ENCODE measurements around the gene ELP2. TPM values are rescaled to one million over a fixed set of nuclear protein-coding genes. Genes with fewer than 3 reads are reported as not detected.
"Not testable (repeated sequence)": the region's sequence is repeated elsewhere in the genome, so short reads cannot be mapped to it uniquely, and the experiment has no call there.

The ELP2 gene
- total RNA-seq, 1 donor from 2014 or later, result 143 TPM

DNA sequence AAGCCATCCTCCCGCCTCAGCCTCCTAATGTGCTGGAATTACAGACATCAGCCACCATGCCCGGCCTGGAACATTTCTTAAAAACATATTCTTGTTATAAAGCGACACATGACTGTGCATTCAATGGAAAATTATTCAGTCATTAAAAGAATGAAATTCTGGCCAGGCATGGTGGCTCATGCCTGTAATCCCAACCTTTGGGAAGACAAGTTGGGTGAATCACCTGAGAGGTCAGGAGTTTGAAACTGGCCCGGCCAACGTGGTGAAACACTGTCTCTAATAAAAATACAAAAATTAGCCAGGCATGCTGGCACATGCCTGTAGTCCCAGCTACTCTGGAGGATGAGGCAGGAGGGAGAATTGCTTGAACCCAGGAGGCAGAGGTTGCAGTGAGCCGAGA lies 40.7 kb upstream of the ELP2 start:
- peaks cover 5% of the 10 kb centered on the region for H3K27me3 Mint-ChIP-seq (ENCODE audit: low read depth)
- no peak overlapping the region for H3K27ac Mint-ChIP-seq
- peaks cover 9% of the 10 kb centered on the region for H3K9me3 Mint-ChIP-seq
- no peak overlapping the region for H3K4me3 Mint-ChIP-seq
- peaks cover 4% of the 10 kb centered on the region for H3K4me1 Mint-ChIP-seq
- H3K36me3 Mint-ChIP-seq, result no peaks in the 10 kb centered on the region
- TF ChIP-seq, protein P1, sequence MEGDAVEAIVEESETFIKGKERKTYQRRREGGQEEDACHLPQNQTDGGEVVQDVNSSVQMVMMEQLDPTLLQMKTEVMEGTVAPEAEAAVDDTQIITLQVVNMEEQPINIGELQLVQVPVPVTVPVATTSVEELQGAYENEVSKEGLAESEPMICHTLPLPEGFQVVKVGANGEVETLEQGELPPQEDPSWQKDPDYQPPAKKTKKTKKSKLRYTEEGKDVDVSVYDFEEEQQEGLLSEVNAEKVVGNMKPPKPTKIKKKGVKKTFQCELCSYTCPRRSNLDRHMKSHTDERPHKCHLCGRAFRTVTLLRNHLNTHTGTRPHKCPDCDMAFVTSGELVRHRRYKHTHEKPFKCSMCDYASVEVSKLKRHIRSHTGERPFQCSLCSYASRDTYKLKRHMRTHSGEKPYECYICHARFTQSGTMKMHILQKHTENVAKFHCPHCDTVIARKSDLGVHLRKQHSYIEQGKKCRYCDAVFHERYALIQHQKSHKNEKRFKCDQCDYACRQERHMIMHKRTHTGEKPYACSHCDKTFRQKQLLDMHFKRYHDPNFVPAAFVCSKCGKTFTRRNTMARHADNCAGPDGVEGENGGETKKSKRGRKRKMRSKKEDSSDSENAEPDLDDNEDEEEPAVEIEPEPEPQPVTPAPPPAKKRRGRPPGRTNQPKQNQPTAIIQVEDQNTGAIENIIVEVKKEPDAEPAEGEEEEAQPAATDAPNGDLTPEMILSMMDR (IDR thresholded peaks at IDR 0.05; ENCODE audit: unreplicated experiment), result no peak
- DNase-seq (ENCODE audit: low spot score in 2 of 2, unreplicated experiment in 2 of 2), result no peak

DNA sequence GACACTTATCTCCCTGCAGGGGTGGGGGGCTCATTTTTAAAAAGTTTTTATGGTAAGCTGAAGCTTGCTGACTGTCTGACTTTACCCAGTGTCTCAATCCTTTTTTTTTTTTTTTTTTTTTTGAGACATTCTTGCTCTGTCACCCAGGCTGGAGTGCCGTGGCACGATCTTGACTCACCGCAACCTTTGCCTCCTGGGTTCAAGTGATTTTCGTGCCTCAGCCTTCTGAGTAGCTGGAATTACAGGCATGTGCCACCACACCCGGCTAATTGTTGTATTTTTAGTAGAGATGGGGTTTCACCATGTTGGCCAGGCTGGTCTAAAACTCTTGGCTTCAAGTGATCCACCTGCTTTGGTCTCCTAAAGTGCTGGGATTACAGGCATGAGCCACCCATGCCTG lies 37.6 kb upstream of the ELP2 start:
- peaks cover 16% of the 10 kb centered on the region for H3K27me3 Mint-ChIP-seq (ENCODE audit: low read depth)
- not testable (repeated sequence) for H3K27ac Mint-ChIP-seq; H3K36me3 Mint-ChIP-seq; H3K4me3 Mint-ChIP-seq; H3K9me3 Mint-ChIP-seq; H3K4me1 Mint-ChIP-seq; DNase-seq (ENCODE audit: low spot score in 2 of 2, unreplicated experiment in 2 of 2)

DNA sequence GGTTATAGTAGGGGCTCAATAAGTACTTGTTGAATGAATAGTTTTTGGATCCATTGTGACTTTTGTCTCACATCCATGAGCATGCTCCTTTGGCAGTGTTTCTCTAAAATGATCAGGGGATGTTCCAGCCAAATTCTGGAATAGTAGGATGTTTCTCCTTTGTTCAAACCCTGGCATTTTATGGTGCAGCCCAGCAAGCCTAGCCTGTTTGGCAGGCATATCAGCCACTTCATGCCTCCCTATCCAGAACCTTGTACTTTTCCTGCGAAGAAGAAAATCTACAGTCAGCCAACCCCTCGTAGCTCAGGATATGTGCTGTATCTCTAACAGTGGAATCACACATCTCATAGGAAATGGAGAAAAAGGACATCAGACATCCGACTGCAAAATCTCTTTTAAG lies 35.3 kb upstream of the ELP2 start:
- Mint-ChIP-seq H3K9me3 (no peaks in the 10 kb centered on the region), H3K4me3 (no peak overlapping the region), H3K4me1 (peaks cover 6% of the 10 kb centered on the region), H3K27me3 (ENCODE audit: low read depth) (peaks cover 19% of the 10 kb centered on the region), H3K36me3 (no peaks in the 10 kb centered on the region), H3K27ac (no peak overlapping the region)
- no peak for DNase-seq (ENCODE audit: low spot score in 2 of 2, unreplicated experiment in 2 of 2)
- TF ChIP-seq, protein P1 (IDR thresholded peaks at IDR 0.05; ENCODE audit: unreplicated experiment), result no peak

DNA sequence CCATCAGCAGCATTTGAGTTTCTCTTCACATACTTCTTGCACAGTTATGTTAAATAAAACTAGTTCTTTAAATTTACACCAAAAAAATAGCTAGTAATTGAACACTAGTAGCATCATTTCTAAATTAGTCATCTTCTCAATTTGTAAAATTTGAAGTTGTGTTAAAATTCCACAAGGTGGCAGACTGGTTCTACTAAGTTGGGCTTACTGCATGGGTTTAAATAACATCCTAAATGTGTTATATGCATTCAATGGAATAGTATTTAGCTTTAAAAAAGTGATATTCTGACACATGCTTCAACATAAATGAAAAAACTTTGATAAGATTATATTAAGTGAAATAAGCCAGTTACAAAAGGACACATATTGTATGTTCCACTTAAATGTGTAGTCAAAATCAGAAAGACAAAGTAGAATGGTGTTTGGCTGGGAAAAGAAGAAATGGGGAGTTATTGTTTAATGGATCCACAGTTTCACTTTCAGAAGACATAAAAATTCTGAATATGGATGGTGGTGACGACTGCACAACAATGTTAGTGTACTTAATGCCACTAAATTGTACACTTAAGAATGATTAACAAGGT lies 33.7 kb upstream of the ELP2 start:
- Mint-ChIP-seq H3K27me3 (ENCODE audit: low read depth) (peaks cover 19% of the 10 kb centered on the region), H3K27ac (no peak overlapping the region), H3K4me3 (no peak overlapping the region), H3K36me3 (no peaks in the 10 kb centered on the region), H3K9me3 (no peaks in the 10 kb centered on the region), H3K4me1 (peaks cover 6% of the 10 kb centered on the region)
- TF ChIP-seq, protein P1 (IDR thresholded peaks at IDR 0.05; ENCODE audit: unreplicated experiment), result peak; percentile 44
- no peak for DNase-seq (ENCODE audit: low spot score in 2 of 2, unreplicated experiment in 2 of 2)

DNA sequence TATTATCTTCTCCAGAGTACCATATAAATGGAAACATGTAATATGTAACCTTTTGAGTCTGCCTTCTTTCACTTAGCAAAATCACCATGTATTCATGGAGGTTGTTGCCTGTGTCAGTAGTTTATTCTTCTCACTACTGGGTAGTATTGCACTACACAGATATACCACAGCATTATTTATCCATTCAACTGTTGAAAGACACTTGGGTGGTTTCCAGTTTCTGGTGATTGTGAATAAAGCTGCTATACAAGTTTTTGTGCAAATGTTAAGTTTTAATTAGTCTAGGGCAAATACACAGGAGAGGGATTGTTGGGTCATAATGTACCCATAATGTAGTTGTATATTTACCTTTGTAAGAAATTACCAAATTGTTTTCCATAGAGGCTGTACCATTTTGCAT lies 32.7 kb upstream of the ELP2 start:
- no peak overlapping the region for H3K27ac Mint-ChIP-seq
- H3K4me1 Mint-ChIP-seq, result peaks cover 6% of the 10 kb centered on the region
- no peak overlapping the region for H3K4me3 Mint-ChIP-seq
- peaks cover 19% of the 10 kb centered on the region for H3K27me3 Mint-ChIP-seq (ENCODE audit: low read depth)
- peaks cover 4% of the 10 kb centered on the region for H3K9me3 Mint-ChIP-seq
- H3K36me3 Mint-ChIP-seq, result no peaks in the 10 kb centered on the region
- TF ChIP-seq, protein P1 (IDR thresholded peaks at IDR 0.05; ENCODE audit: unreplicated experiment), result no peak
- no peak for DNase-seq (ENCODE audit: low spot score in 2 of 2, unreplicated experiment in 2 of 2)

DNA sequence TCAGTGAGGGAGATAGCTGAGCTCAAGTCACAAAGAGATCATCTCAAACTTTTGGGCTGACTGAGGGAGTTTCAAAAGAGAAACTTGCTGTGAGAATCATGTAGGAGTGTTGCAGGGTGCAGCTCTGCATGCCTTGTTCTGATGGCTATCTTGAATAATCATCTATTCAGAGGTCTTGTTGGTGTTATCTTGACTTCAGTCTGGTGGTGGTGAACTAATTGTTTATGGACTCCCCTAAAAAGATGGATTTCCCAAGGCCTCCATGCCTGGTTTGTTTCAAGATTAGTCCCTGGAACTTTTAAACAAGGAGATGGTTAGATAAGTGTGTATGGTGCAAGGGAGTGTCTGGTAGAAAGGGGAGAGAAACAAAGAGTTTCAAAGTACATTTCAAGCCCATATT lies 30.4 kb upstream of the ELP2 start:
- Mint-ChIP-seq H3K27ac (no peak overlapping the region), H3K4me3 (no peak overlapping the region), H3K27me3 (ENCODE audit: low read depth) (peaks cover 14% of the 10 kb centered on the region), H3K9me3 (peaks cover 26% of the 10 kb centered on the region), H3K36me3 (no peaks in the 10 kb centered on the region), H3K4me1 (peaks cover 6% of the 10 kb centered on the region)
- TF ChIP-seq, protein P1 (IDR thresholded peaks at IDR 0.05; ENCODE audit: unreplicated experiment), result no peak
- no peak for DNase-seq (ENCODE audit: low spot score in 2 of 2, unreplicated experiment in 2 of 2)

Measured in mesothelial cell of epicardium (in vitro differentiated cells).